DND-41 (cell line): ENCODE data around the gene CHD1.
A peak's percentile ranks its signal among the peaks of the same experiment; 100 is the strongest.

Experiments used
- ATAC-seq: fragments of 200-7000 bp; cut with Tn5 transposase; 3 replicates; pipeline ENCODE4 v1.9.1; 2021; ENCODE audit warnings: low read depth; ENCODE audit not compliant: insufficient read depth
- DNase-seq: peaks from one replicate; pipeline ENCODE4 v3.0.0-alpha.2; 2020
- H2AFZ ChIP-seq: 2 replicates; pipeline ENCODE4 v1.6.0; 2012; ENCODE audit warnings: low read depth, low read length
- H3K27ac ChIP-seq: 2 replicates; pipeline ENCODE4 v1.5.1; 2012; ENCODE audit warnings: low read length, inconsistent platforms
- H3K27me3 ChIP-seq: fragments of 200-600 bp; sonication (generic); 2 replicates; pipeline ENCODE4 v1.6.0; 2012; ENCODE audit warnings: low read length, mild to moderate bottlenecking, inconsistent platforms; ENCODE audit not compliant: insufficient read depth, poor library complexity
- H3K36me3 ChIP-seq: 2 replicates; pipeline ENCODE4 v1.5.1; 2012; ENCODE audit warnings: low read length, inconsistent platforms; ENCODE audit not compliant: insufficient read depth
- H3K4me1 ChIP-seq: 2 replicates; pipeline ENCODE4 v1.5.1; 2012; ENCODE audit warnings: mild to moderate bottlenecking, low read length; ENCODE audit not compliant: insufficient read depth
- H3K4me2 ChIP-seq: 2 replicates; pipeline ENCODE4 v1.6.0; 2012; ENCODE audit warnings: mild to moderate bottlenecking, moderate library complexity, low read length, inconsistent platforms; ENCODE audit not compliant: insufficient read depth
- H3K4me3 ChIP-seq, 2 experiments: fragments of 200-600 bp in 1 of 2; shearing (Covaris generic) in 1 of 2; 2 replicates each; pipeline ENCODE4 v1.5.1; 2012 to 2016; ENCODE audit warnings: inconsistent platforms in 2 of 2, low read length in 2 of 2, mild to moderate bottlenecking in 2 of 2, low read depth in 1 of 2, moderate library complexity in 1 of 2
- H3K79me2 ChIP-seq: 2 replicates; pipeline ENCODE4 v1.6.0; 2012; ENCODE audit warnings: low read length, inconsistent platforms; ENCODE audit not compliant: insufficient read depth
- H3K9ac ChIP-seq: 2 replicates; pipeline ENCODE4 v1.6.0; 2012; ENCODE audit warnings: low read depth, mild to moderate bottlenecking, inconsistent platforms, low read length, moderate library complexity
- H3K9me3 ChIP-seq: 2 replicates; pipeline ENCODE4 v1.5.1; 2012; ENCODE audit warnings: low read length, moderate library complexity, mild to moderate bottlenecking, inconsistent platforms; ENCODE audit not compliant: insufficient read depth, severe bottlenecking
- H4K20me1 ChIP-seq: 2 replicates; pipeline ENCODE4 v1.6.0; 2012; ENCODE audit warnings: low read length; ENCODE audit not compliant: insufficient read depth
- CTCF ChIP-seq: IDR thresholded peaks from 2 replicates; pipeline ENCODE4 v1.5.1; 2012; ENCODE audit warnings: borderline replicate concordance, low read length, moderate library complexity, mild to moderate bottlenecking; ENCODE audit not compliant: poor library complexity, severe bottlenecking; ENCODE audit errors: extremely low read depth
- EZH2 ChIP-seq: IDR thresholded peaks from 3 replicates; pipeline ENCODE4 v1.6.1; 2012; ENCODE audit warnings: borderline replicate concordance, low read depth, mild to moderate bottlenecking, moderate library complexity, low read length, inconsistent platforms; ENCODE audit not compliant: severe bottlenecking

CHD1 gene

DNA sequence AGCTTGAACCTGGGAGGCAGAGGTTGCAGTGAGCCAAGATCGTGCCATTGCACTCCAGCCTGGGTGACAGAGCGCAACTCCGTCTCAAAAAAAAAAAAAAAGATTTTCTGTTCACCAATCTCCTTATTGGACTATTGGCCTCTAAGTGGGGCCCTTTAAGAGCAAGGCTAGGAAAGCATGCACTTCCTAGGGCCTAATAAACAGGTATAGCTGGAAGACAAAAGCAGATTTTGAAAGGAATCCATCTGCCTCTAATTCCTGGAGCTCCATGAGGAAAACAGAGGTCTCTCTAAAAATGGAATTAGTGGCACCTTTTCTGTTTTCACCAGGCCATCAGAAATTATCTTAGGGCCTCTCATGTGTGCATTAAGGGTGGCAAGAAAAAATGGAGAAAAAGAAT lies 85.3 kb downstream of the CHD1 start:
- DNase-seq = no peak
- no peaks in the 10 kb centered on the region for H3K27me3 ChIP-seq
- no peaks in the 10 kb centered on the region for H3K4me1 ChIP-seq
- no peak overlapping the region for H3K4me2 ChIP-seq
- H3K27ac ChIP-seq = no peak overlapping the region
- H4K20me1 ChIP-seq = no peaks in the 10 kb centered on the region
- TF ChIP-seq CTCF (no peak), EZH2 (no peak)
- no peak for ATAC-seq
- H3K4me3 ChIP-seq = no peak overlapping the region
- no peak overlapping the region for H2AFZ ChIP-seq
- H3K79me2 ChIP-seq = no peaks in the 10 kb centered on the region
- H3K36me3 ChIP-seq = no peaks in the 10 kb centered on the region
- peaks cover 11% of the 10 kb centered on the region for H3K9me3 ChIP-seq
- H3K9ac ChIP-seq = no peak overlapping the region

DNA sequence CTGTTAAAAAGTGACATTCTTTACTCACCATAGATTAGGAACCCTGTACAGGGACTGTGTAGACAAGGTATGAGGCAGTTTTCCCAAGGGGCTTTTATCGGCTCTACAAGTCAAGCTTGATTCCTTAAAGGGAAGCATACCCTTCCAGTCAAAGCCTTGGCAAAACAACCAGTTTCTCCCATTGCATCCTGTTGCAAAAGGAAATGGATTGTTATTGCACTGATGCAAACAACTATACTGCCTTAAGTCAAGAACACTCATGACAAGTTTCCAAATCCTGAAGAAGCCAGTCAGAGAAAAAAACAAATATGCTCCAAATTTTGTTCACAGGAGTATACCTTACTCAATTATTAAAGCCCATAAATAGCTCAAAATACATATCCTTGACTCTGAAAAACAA lies 87.9 kb downstream of the CHD1 start:
- Histone ChIP-seq H2AFZ (no peak overlapping the region), H3K27ac (no peak overlapping the region), H3K4me2 (no peak overlapping the region), H3K27me3 (no peaks in the 10 kb centered on the region), H3K9ac (no peak overlapping the region), H3K36me3 (no peaks in the 10 kb centered on the region), H3K9me3 (peaks cover 11% of the 10 kb centered on the region), H3K4me3 (no peak overlapping the region), H3K79me2 (no peaks in the 10 kb centered on the region), H4K20me1 (no peaks in the 10 kb centered on the region), H3K4me1 (no peaks in the 10 kb centered on the region)
- no peak for ATAC-seq
- no peak for TF ChIP-seq CTCF
- TF ChIP-seq EZH2 = no peak
- DNase-seq = no peak

DNA sequence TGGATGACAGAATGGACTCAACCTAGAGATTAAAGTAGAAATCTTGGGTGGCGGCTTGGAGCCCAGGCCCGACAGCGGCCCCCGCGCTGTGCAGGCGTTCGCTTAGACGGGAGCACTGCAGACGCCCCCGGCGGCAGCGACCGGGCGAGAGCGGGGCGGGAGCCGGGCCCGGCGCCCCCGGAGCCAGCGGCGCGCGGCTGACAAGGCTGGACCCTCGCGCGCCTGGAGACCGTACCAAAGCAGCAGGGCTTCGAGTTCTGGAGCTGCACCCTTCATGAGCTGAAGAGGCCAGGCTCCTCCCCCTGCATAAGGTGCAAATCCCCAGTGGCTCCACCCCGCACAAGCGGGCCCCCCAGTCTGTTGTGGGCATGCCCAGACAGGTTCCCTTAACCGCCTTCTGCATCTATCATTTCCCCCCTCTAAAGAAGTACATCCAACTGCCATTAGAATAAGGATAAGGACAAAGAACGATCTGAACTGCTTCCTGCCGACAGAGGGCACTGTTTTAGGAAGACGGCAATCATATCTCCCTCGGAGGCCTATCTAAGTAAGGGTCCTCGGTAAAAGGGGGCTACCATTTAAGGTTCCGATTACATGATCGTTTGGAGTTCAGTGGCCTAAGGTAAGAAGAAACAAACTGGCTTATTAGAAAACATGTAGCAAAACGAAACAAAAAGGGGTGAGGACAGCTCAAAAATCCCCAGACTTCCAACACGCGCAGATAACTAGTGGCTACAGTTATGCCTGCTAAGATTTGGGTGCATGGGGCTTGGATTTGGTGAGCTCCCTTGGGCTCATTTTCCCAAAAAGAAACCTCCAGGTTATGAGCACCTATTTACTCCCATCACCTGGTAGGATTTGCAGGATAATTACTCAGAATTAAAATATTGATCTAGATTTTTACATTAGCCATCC lies 89.1 kb downstream of the CHD1 start:
- peaks cover 8% of the 10 kb centered on the region for H3K9me3 ChIP-seq
- no peak overlapping the region for H3K4me3 ChIP-seq
- no peak overlapping the region for H2AFZ ChIP-seq
- ATAC-seq (no peak), DNase-seq (no peak)
- no peak overlapping the region for H3K4me2 ChIP-seq
- no peak overlapping the region for H3K9ac ChIP-seq
- no peaks in the 10 kb centered on the region for H4K20me1 ChIP-seq
- H3K79me2 ChIP-seq = no peaks in the 10 kb centered on the region
- H3K4me1 ChIP-seq = no peaks in the 10 kb centered on the region
- H3K36me3 ChIP-seq = no peaks in the 10 kb centered on the region
- TF ChIP-seq EZH2 = no peak
- peak; percentile 6 for TF ChIP-seq CTCF
- no peak overlapping the region for H3K27ac ChIP-seq
- no peaks in the 10 kb centered on the region for H3K27me3 ChIP-seq
